Kasumi-1 (cell line): ENCODE data around the gene ANO1.
"Not testable (repeated sequence)": the region's sequence is repeated elsewhere in the genome, so short reads cannot be mapped to it uniquely, and the experiment has no call there.

Experiments
- DNase-seq, 2 experiments: peaks; one replicate each; lab custom pipeline; 2025; lab: John Stamatoyannopoulos, UW

Gene ANO1

GRCh38 chr11:70210051-70210501 lies 132.0 kb downstream of the ANO1 start:
- no peak for DNase-seq

DNA sequence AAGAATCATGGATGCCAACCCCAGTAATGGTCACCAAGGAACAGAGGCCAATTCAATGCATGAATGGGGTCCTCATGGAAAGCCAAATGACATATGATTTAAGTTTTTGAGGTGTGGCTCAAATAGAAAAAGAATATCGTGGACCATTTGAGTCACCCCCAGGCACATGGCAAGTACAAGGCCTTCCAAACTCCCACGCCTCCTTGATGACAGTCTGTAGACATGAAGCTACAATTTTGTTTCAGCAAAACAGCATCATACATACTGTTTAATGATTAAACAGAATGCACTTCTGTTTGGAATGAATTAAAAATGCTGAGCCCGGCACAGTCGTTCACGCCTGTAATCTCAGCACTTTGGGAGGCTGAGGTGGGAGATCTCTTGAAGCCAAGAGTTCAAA lies 132.4 kb downstream of the ANO1 start:
- no peak for DNase-seq

- DNase-seq = no peak
Measured at GRCh38 chr11:70212227-70212811, 134.2 kb downstream of the ANO1 start.

DNA sequence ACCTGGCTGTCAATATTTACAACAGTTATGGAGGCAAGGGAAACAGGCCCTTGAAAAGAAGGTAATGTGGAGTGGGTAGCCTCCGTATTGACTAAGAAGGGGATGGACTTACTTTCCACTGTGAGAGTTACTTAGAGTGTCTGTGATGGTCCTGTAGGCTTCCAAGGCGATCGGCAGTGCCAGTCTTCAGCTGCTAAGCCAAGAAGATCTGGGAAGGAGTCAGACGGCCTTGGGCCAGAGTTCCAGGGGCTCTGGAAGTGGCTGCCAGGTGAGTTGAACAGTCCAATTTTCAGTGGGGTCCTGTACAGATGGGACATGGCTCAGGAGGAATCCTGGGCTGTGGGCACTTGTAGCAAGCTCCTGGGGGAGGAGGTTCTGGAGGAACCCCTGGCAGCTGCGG lies 139.3 kb downstream of the ANO1 start:
- DNase-seq = not testable (repeated sequence)

GRCh38 chr11:70218076-70218475 lies 140.0 kb downstream of the ANO1 start:
- not testable (repeated sequence) for DNase-seq

DNA sequence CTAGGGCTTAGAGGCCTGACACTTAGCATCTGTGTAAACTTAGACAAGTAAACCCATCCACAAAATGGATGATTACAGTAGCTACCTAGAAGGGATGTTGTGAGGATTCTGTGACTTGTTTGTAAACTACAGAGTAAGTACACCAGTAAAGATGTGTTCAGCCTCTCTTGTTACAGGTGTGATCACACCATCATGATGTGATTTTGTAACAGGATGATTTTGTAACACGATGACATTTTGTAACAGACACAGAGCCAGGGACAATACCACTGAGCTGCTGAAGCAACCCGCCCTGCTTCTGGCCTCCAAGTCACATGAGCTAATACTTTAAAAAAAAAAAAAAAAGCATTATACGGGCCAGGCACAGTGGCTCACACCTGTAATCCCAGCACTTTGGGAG lies 142.0 kb downstream of the ANO1 start:
- DNase-seq = no peak

GRCh38 chr11:70220920-70221319 lies 142.8 kb downstream of the ANO1 start:
- DNase-seq = no peak

DNA sequence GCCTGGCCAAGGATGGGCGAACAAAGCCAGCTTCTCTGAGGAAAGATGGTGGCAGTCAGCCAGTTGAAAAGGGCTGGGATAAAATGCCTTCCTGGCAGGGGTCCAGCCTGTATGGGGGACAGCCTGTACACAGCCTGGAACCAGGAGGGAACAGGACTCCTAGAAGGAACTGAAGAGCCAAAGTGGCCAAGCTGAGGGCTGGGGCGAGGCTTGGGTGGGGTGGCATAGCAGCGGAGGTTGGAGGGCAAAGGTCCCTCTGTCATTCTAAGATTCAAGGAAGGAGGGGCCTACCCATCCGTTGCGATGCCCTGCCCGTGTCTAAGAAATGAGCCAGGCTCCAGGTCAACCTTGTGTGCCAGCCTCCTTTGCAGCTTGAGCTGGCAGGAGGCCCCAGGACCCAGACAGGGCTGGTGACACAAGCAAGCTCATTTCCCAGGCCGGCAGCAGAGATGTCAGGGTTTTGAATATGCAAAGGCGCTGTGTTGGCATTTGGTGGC lies 147.6 kb downstream of the ANO1 start:
- DNase-seq = no peak

DNA sequence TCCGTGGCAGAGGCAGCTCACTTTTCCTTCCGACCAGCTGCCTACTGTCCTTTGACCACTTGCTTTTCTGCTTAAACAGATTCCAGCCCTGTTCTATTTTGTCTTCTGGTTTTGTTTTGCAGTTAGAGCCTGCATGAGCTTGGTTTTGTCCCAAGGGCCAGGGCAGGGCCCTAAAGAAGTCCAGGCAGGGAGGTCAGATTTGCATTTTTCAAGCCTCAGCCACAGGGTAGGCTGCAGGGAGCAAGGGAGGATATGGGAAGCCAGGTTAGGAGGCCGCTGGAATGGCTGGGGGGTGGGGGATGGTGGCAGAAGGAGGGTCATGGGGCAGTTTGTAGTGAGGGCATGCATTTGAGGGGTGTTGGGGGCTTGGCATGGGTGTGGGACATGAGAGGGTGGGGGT lies 148.1 kb downstream of the ANO1 start:
- DNase-seq = no peak

- no peak for DNase-seq
Measured at GRCh38 chr11:70226967-70227366, 148.8 kb downstream of the ANO1 start.

DNA sequence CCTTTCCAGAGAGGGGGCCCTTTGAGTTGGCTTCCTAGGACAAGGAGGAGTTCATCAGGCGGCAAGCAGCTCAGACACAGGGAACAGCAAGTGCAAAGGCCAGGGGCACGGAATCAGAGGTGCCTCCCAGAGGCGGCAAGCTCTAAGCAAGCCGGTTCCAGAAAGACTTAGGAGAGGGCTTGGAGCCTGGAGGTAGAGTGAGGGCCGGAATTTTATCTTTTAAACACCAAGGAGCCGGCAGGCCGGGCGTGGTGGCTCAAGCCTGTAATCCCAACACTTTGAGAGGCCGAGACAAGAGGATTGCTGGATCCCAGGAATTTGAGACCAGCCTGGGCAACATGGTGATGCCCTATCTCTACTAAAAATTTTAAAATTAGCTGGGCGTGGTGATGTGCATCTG lies 151.6 kb downstream of the ANO1 start:
- no peak for DNase-seq

DNA sequence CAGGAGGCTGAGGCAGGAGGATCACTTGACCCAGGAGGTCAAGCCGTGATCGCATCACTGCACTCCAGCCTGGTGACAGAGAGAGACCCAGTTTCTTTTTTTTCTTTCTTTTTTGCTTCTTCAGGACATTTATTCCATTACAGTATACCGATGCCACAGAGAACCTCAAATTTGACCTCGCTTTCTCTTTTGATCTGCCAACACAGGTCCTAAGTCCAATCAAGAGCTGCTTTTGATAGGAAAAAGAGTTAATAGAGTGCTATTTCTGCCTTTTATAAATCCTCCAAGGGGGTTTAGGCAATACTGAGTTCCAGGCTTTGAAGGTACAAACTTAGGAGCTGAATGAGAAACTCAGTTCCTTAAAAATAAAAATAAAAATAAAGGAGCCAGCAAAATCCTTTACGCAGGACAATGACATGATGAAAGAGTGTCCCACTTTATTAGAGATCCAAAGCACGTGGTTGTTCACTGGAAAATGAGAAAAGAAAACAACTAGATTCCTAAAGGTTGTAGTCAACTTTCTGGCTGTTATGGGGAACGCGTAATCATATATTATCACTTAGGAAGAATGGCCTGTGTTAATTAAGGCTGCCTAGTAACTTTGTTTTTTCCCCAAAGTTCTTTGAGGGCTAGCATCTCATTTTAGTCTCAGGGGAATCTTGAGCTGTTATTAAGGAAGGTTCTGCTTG lies 152.2 kb downstream of the ANO1 start:
- DNase-seq = no peak

GRCh38 chr11:70230840-70231710 lies 153.0 kb downstream of the ANO1 start:
- DNase-seq = no peak

GRCh38 chr11:70233034-70233433 lies 154.9 kb downstream of the ANO1 start:
- no peak for DNase-seq

- DNase-seq = no peak
Measured at GRCh38 chr11:70233511-70233934, 155.4 kb downstream of the ANO1 start.

- DNase-seq = no peak
Measured at GRCh38 chr11:70233962-70234361, 155.8 kb downstream of the ANO1 start.
